Stimulated activated CD8-positive, alpha-beta memory T cell treated with anti-CD3 and anti-CD28 coated beads, Interleukin-15, amount 100 ng/mL, for 48 hours (primary cell): ENCODE data around the gene ZNF24.

Experiments
- DNase-seq, 2 donors: peaks; one replicate each; pipeline ENCODE4 v3.0.0-alpha.2; 2020; ENCODE audit warnings: low read depth in 2 of 2

Gene ZNF24

DNA sequence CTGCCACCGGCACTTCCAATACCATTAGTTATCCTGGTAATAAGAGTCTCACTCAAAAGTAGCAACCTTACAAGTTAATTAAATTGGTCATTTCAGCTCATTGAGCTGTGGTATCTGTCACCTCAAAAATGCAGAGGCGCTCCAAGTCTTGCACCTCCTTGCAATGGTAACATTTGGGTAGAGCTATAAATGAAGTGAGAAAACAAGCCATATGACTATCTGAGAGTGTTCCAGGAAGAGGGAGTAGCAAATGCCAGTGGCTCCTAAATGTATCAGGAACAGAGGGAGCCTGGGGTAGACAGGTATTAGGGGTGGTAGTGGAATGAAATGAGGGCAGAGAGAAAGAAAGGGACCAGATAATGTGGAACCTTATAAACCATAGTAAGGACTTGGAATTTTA, 48.2 kb downstream of the ZNF24 start:
- no peak for DNase-seq

DNA sequence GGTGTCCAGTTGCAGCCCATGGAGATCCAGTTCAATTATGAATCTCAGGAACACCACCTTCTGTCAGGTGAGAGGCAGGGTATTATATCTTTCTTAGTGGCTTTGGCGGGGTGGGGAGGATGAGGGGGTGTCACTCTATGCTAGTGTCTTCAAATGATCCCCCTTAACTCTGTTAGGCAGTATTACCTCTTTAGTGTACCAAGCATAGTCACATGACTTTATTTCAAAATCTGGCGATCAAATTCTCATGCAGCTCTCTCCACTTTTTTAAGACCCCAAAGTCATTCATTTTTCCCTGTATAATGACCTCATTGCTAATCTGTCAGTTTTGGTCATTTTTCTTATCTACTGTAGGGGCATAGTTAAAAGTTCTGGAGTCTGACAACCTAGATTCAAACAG, 53.1 kb downstream of the ZNF24 start:
- no peak for DNase-seq

DNA sequence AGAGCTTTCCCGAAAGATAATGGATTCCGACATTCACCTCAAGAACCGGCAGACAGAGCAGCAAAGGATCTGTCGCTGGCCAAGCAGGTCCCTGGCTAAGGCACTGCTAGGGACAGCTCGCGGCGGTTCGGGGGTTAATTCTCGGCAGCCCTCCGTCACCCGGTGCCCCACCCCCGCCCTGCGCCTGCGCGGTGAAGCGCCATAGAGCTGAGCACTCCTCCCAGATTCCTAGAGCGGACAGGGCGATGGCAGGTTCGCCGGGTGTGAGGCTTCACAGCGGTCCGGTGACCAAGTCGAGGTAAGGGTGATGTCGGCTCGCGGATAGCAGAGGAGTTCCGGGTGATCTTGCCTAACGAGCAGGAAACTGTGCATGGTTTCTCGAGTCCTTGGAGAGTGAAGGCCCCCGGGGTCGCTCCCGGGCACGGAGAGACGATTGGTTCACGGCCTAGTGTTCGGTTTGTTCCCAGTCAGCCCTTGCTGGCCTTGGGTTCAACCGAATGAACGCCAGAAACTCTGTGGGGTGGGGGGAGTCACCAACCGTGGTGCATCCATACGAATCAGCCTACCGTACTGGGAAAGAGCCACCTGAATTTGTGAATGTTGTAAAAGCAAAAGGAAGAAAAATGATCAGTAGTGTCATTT, 54.0 kb downstream of the ZNF24 start, which contains the start of gene ZSCAN30:
Gene ZSCAN30, minus strand, starts transcription at position 136 of the 642 bp plus-strand sequence. CDS start 25,877 bp downstream, outside the sequence.
- DNase-seq = peak; percentile 91 to 95

DNA sequence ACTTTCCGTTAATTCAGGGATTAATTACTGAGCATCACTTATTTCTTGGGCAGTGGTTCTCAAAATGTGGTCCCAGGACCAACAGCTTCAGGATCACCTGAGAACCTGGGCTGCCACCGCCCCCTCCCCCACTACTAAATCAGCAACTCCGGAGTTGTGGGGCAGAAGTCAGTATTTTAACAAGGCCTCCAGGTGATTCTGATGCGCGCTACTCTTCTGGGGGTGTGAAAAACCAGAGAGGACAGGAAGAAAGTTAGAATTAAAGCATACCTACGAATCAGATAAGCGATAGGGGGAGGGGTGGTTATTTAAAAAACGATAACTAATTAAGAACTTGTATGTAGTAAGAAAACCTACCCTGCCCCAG, 54.5 kb downstream of the ZNF24 start:
- peak in 1 of 2 donors; percentile 11 for DNase-seq

DNA sequence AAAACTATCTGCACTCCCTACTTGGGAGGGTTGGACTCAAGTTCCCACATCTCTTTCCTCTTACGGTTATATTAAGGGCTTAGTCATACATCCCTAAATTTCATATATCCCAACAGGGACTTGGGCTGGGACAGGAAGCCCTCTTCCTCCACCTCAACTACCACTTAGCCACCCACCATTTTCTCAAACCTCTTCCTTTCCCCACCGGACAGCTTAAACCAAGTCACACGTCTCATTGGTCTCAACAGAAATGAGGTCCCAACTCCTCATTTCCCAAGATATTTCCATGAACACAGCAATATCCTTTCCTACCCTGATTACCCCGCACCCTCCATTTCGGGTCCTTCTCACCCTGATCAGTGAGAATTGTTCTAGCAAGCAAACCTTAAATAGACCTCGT, 54.9 kb downstream of the ZNF24 start:
- no peak for DNase-seq

DNA sequence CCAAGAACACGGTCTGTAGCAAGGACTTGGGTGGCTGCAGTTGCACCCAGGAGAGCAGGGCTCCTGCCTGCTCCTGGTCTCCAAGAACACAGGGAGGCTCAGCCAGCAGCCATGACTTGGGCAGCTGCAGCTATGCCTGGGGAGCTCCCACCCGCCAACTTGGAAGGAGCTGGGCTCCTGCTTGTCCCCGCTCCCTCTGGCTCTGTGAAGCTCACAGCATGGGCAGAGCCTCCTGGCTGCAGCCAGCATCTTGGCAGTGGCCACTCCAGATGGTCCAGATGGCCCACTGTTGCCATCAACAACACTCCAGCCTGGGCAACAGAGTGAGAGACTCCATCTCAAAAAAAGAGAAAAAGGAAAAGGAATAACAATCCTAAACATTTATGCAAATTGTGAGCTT, 59.4 kb downstream of the ZNF24 start:
- no peak for DNase-seq

DNA sequence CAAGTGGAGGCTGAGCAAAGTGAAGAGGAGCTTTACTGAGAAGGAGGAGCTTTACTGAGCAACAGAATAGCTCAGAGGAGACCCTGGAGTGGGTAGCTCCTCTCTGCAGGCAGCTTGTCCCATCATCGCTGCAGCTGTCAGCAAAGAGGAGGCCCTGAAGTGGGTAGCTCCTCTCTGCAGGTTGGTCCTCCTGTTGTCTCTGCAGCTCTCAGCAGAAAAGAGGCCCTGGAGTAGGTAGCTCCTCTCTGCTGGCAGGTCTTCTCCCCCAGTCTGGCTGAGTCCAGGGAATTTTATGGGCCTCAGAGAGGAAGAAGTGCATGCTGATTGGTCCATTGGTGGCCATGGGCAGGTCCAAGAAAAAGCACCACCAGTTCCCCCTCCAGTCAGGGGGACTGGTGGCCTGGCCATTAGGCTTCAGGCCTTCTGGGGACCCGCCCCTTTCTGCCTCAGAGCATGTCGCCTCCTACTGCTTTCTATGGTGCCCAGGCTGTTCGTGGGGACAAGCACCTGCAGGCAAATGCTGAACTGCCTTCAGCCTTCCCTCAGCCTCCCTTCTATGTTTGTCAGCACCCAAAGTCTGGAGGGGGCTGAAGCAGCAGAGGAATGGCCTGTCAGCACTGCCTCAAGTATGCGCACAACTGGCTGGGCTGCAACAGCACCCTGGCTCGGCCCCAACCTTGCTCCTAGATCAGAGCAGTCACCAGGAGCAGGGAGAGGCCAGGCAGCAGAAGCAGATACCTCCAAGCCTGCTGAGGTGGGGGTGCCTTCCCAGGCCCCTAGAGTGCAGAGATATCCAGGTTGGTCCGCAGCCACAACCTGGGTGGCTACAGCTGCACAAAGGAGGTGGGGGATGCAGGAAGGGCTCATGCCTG, 60.1 kb downstream of the ZNF24 start:
- no peak for DNase-seq

DNA sequence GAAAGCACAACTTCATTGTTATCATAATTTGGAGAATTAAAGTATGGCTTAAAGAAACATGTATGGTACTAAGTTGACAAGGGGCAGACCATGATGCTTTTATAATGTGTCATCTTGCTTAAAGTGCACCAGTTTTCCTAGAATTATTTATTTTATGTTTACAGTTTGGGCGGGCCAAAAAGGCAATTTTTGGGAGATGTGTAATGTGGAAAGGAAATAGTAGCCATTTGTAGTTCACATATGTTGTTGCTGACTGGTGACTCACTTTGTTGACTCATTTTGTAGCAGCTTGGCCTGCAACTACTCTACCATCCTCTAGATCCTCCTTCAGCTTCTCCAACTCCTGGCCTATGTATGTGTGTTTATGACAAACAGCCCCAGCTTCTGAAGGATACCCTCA, 61.9 kb downstream of the ZNF24 start:
- no peak for DNase-seq
